Right forelimb (tissue), 1 donor: ENCODE data around the gene TGFBR3.
"Not testable (repeated sequence)": the region's sequence is repeated elsewhere in the genome, so short reads cannot be mapped to it uniquely, and the experiment has no call there.

ENCODE experiments used
- DNase-seq: peaks from one replicate; pipeline ENCODE4 v3.0.0-alpha.2; 2018

Gene TGFBR3

DNA sequence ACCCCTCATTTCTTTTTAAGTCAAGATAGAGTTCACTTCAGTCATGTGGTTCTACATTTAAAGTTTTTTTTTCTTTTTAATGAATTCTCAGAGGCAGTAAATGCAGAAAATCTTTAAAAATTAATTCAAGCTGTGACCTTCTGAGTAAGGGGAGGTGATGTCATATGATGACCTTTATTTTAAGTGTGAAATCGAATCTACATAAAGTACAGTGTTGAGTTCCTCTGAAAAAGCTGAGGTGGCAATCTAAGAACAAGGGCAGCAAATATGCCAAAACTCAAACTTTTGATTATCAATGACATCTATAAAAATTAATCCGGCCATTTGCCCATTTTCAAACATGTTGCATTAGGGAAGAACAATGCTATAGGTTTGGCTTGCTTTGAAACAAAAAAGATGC is 211.8 kb downstream of the TGFBR3 start:
- DNase-seq: no peak

DNA sequence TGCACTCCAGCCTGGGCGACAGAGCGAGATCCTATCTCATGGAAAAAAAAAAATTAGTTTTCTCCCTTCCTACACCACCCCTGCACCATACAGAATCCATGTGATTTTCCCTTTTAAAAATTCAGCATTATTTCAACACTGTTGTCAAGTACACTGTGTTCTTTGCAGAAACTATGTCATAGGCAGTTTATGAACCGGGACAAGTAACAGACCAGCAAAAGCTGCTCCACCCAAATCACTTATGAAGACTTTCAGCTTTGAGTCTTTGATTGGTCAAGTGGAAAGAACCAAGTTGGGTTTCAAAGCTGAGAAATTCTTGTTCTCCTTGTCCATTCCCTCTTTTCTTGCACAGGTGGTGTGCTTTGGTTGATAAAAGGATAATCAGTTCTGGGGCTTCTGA is 212.3 kb downstream of the TGFBR3 start:
- DNase-seq: no peak

DNA sequence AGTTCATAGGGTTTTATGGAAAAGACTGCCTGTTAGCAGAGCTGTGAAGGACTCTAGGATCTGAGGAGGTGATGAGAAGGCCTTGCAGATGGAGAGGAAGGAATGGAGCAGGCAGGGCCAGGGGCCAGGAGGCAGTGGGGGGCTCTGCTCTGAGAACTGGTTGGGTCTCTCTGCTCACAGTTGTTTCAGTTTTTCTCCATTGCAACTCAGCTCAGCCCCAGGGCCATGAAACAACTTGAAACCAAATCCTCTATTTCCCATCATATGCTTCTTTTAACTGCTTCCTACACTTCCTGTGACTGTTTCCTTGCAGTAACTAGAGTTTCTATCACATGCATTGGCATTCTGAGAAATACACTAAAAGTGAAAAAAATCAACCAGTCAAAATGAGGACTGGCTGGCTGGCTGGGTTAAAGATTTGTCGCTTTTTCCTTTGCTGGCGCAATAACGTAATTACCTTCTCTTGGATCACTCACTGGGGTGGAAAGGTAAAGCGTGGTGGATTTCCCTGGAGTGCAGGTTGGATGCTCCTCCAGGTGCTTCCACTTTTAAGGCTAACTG is 213.3 kb downstream of the TGFBR3 start:
- no peak for DNase-seq

DNA sequence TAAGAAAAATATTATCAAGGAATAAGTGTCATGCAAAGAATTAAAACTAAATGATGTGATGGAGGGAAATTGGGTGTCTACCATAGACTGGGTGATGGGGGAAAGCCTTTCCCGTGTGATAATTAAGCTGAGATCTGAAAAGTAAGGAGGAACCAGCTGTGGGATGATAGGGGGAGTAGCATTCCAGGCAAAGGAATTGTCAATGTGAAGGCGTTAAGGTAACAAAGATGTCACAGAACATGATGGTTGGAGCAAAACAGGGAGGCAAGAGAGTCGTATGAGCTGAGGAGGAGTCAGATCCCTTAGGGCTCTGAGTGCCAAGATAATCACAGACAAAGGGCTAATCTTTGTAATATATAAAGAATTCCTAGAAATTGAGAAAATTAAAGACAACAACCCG is 215.2 kb downstream of the TGFBR3 start:
- DNase-seq: no peak

DNA sequence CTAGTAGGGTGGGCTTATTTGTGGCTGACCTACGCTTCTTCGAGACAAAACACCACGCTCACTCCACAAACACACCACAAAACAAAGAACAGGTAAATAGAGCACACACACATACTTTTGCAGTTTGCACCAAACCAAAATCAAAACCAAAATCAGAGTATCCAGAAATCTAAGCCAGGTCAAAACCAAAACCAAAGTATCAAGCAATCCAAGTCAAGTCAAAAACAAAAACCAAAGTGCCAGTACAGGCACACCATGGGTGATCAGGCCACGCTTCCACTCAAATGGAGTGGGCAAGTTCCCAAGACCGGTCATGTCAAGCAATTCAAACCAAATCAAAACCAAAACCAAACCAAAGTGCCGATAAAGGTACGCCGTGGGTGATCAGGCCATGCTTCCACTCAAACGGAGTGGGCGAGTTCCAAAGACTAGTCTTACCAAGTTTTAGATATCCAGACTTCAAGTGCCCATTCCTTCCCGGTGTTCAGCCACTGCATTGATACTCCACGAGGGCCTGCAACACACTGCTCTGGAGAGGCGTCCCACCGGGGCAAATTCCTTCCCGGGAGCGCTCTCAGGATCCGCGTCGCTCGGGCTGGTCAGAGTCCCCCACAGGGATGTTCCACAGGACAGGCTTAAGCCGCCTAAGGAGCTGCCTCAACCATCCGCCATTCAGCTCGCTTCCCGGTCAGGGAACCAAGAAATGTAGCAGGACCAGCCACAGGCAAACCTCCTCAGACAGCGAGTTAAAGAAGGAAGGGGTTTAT is 216.2 kb downstream of the TGFBR3 start:
- DNase-seq: no peak

DNA sequence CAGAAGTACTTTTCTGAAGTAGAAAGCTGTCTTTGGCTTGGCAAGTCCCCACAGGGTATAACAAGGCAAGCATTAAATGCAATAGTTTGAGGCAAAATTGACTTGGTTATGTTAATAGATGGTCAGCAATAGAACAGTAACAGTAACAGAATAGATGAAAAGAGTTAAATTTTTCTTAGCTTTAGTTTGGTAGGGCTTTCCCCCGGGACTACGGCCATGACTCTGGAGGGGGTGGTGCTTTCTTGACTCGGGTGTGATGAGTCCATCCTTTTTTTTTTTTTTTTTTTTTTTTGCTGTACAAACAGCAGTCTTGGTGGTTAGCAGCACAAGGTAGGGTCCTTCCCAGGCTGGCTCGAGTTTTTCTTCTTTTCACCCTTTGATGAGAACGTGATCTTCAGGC is 219.3 kb downstream of the TGFBR3 start:
- not testable (repeated sequence) for DNase-seq

DNA sequence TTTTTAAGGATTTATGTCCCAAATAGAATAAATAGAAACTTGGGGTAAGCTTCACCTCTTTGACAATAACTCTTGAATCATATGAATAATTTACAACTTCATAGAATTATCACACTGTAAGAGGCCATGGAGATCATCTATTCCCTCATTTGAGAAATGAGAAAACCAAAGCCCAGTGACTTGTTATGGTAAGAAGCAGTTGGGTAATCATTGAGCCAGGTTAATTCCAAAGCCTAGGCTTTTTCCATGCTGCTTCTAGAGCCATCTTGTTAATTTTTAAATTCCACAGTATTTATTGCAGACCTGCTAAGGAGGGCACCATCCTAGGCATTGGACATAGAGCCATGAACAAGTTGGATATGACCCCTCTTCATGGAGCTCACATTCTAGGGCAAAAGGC is 224.8 kb downstream of the TGFBR3 start:
- no peak for DNase-seq

DNA sequence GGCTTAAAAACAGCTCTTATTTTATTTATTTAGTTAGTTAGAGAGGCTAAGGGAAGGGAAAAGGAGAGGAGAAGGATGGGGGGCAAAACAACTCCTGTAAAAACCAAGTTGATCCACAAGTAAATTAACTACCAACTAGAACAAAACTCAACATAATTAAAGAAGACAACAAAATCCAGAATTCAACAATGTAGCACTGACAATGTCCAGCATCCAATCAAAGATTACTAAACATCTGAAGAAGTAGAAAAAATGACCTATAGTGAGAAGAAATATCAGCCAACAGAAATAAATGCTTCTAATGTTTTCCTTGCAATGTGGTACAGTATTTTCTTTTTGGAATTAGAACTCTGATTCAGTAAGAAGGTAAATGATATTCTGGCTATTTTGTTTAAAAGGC is 225.2 kb downstream of the TGFBR3 start:
- no peak for DNase-seq

DNA sequence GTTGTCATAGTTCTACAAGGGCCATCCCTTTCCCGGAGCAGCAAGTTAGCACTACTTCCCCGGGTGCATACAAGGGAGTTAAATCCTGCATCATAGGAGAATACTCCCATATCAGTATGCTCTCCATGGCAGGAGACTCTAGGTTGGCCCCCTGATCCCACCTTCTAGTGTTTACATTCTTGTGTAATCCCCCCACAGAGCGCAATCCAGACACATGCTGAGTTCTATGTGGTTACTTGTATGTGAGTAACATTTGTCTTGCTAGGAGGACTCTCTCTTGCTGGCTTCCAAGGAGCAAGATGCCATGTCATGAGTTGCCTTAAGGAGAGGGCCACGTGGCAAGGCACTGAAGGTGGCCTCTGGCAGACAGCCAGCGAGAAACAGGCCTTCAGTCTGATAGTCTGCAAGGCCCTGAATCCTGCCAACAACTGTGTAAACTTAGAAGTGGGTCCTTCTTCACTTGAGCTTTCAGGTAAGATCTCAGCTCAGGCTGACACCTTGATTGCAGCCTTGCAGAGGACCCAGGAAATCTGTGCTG is 230.0 kb downstream of the TGFBR3 start:
- no peak for DNase-seq

DNA sequence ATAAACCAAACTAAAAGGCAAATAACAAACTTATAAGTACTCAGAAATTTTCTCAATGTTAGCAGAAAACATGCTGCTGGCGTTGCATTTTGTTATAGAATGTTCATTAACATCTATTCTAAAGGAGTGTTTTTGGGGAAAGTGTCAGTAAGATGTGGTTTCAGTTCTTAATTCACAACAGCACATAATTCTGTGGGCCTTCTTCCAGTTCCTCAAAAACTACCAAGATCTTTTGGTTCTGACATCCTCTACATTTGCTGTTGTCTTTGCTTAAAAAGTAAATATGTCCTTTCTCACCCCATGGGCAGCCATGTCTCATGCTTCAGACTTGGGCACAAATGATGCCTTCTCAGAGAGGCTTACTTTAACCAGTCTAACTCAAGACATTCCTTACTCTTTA is 232.8 kb downstream of the TGFBR3 start:
- no peak for DNase-seq

DNA sequence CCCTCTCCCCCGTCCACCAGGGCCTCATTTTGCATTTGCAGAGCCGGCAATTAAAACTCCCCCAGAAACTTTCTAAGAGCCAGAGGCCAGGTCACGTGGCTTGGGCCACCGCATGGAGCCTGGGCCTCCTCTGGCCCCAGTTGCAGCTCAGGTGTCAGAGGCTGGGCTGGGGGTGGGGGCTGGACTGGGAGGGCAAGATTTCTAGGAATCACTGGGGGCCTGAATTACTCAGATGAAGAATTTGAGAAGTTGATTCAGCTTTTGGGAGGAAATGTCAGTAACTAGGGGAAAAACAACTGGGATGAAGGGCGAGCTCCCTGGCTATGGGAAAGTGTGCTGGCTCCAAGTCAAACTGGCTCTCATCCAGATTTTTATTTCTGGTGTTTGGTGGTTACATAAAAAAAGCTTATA is 234.3 kb downstream of the TGFBR3 start:
- peak; percentile 81 for DNase-seq

DNA sequence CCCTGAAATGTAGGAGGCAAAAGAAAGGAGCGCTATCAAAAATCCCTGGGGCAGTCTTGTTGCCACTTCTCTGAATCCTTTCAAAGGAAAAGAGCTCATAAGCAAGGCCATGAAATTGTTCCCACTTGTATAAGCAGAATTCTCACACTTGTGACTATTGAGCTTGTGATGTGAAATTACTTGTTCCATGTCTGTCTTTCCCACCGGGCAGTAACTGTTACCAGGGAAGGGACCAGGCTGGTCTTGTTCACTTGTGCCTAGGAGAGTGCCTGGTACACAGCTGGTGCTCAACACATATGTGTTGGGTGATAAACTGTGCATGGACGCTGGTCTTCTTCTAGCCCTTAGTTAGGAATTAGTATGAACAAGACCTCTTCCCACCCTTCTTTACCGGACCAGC is 234.7 kb downstream of the TGFBR3 start:
- DNase-seq: no peak

DNA sequence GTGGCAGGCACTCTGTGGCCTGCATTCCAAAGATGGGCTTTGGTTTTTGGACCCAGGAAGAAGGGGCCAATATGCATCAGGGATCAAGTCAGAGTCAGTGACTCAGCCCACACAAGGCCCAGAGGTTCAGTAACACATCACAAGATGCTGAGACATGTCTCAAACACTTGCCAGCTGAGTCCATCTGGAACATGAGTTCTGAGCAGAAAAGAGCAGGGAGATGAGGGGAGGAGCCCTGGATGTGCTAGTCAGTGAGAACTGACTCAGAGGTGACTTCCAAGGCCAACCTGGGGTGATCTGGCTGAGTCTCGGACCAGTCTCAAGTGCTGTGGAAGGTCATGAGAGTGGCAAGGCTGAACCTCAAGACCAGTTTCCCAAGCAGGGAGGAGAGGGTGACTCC is 235.2 kb downstream of the TGFBR3 start:
- DNase-seq: peak; percentile 61

DNA sequence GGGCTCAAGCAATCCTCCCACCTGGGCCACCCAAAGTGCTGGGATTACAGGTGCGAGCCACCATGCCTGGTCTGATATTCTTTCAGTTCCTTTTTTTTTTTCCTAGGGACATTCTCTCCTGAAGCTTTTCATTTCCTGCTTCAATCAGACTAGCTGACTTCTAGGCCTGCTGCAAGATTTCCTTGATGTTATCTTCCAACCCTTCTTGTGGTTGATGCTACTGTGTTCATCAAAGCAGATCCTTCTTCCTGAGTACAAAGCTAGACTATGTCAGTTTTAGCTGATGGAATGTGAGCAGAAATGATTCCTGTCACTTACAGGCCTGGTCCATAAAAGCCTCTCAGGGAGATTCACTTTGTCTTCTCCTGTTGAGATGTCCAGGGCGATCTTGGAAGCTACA is 238.9 kb downstream of the TGFBR3 start:
- no peak for DNase-seq

DNA sequence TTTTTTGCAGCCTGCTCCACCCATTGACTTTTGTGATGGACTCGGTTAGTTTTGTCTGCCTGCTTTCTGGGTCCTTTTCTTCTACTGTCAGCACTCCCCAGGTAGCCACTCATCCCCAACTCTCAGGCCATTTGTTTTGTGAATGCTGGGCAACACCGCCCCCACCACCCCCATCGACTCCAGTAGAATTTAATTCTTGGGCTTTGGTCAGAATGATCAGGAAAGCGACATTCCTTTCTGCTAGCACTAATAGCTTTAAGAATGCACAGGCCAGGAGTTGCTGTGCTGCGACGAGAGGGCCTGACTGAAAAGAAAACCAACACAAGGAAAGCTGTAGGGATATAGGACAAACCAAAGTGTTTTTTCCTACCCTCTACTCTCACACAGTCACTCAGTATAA is 240.9 kb downstream of the TGFBR3 start:
- DNase-seq: no peak

DNA sequence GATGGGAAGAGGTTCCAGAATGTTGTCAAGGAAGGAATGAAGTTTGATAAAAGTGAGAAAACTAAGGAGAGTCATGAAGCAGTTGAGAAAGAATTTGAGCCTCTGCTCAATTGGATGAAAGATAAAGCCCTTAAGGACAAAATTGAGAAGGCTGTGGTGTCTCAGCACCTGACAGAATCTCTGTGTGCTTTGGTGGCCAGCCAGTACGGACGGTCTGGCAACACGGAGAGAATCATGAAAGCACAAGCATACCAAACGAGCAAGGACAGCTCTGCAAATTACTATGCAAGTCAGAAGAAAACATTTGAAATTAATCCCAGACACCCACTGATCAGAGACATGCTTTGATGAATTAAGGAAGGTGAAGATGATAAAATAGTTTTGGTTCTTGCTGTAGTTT is 242.5 kb downstream of the TGFBR3 start:
- no peak for DNase-seq

DNA sequence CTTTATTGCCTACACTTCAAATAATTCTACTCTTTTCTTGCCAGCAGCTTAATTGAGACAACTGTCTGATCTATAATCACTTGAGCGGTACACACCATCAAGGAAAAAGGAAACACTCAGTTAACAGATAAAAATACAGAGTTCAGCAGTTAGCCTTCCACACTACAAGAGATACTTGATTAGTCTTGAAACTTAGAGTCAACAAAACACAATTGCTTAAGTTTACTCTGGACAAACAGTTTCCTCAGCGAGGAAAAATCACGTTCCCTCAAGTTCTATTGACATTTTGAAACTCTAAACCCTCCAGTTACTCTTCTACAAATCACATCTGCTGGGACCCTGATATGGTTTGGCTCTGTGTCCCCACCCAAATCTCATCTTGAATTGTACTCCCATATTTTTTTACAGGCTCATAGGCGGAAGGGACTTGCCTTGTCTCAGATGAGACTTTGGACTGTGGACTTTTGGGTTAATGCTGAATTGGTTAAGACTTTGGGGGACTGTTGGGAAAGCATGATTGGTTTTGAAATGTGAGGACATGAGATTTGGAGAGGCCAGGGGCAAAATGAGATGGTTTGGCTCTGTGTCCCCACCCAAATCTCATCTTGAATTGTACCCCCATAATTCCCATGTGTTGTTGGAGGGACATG is 244.9 kb downstream of the TGFBR3 start:
- no peak for DNase-seq

DNA sequence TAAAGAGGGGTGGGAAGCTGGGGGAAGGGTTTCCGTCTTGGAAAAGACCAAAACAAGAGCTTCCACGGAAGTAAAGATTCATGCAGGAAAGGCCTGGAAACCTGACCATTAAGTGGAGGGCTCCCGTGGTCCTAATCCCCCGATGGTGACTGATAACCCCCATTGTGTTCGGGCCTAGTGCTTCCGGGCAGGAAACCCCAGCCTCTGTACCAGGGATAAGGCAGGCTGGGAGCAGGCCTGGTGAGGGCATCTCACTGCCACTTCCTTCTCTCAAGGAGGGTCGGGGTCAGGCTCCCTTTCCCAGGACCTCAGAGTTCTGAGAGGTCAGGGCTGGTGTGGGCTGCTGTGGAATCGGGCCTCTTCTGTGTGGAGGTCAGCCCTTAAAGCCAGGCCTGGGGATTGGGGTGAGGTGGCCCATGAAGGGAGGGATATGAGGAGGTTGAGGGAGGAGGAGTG is 248.4 kb downstream of the TGFBR3 start:
- no peak for DNase-seq

DNA sequence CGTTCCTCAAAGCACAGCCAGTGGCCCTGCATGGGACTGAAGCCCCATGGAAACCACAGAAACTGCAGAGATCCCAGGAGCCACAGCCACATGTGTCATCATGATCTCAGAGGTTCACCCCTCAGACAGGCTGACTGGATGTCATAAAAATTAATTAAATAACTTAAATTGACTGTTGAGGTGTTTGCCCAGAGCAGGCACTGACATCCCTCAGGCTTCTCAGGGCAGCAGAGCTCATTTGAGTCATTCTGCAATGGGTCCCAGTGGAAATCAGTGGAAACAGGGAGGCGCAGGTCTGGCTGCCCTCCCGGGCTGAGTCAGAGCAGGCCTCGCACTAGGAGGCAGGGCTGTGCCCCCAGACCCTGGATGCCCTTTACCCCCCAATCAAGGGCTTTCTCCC is 250.2 kb downstream of the TGFBR3 start:
- no peak for DNase-seq

DNA sequence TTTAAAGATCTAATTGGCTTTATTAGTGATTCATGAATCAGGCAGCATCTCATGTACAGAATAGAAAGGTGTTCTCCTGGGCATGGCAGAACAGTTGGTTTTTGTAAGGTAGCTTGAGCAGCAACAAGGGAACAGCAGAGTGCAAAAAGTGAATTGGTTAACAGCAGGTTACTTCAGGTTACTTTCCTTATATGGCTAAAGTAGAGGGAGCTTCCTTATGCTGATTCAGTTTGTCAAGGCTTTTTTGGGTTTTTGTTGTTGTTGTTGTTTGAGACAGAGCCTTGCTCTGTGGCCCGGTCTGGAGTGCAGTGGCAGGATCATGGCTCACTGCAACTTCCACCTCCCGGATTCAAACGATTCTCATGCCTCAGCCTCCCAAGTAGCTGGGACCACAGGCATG is 252.5 kb downstream of the TGFBR3 start:
- no peak for DNase-seq

DNA sequence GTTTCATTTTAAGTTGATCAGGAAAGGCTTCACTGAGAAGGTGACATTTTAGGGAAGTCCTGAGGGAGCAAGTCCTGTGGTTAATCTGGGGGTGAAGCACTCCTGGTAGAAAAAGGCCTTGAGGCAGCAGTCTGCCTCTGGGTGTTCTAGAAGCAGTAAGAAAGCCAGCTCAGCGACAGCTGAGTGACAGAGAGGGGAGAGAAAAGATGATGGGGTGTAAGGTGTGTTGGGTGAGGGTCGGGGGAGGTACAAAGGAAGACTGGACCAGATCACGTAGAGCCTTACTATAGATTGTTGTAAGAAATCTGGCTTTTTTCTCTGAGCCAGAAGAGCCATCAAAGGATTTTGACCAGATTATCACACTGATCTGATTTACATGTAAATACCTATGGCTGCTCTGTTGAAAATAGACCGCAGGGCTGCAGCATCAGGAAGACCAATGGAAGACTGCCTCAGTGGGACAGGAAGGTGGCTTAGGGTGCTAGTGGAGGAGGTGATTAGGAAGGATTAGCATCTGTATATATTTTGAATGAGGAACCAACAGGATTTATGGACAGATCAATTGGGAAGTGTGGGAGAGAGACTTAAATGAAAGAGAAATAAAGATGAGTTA is 254.1 kb downstream of the TGFBR3 start:
- no peak for DNase-seq

DNA sequence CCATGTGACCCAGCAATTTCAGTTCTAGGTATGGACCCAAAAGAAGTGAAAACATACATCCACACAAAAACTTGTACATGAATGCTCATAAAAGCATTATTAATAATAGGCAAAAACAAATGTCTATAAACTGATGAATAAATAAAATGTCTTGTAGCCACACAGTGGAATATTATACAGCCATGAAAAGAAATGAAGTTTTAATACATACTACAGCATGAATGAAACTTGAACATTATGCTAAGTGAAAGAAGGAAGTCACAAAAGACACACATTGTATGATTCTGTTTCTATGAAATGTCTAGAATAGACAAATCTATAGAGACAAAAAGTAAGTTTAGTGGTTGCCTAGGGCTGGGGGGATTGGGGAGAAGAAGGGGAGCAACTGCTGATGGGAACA is 255.1 kb downstream of the TGFBR3 start:
- DNase-seq: no peak
